H1 (cell line): ENCODE measurements around the gene DUS1L. TPM values are rescaled to one million over a fixed set of nuclear protein-coding genes. Genes with fewer than 3 reads are reported as not detected.

ENCODE experiments used
- CTCF ChIA-PET: fragments of 300-600 bp; sonication (Branson Sonifier 250); formaldehyde crosslinking; loops from one replicate; lab custom pipeline; 2021; ENCODE audit not compliant: partially characterized antibody; lab: Charles Lee
- POLR2A ChIA-PET: fragments of 300-600 bp; sonication (Branson Sonifier 250); formaldehyde crosslinking; loops from one replicate; lab custom pipeline; 2021; ENCODE audit warnings: inconsistent platforms; ENCODE audit not compliant: partially characterized antibody; lab: Charles Lee
- DNase-seq, 2 experiments: peaks; one replicate each; pipeline versions ENCODE4 v3.0.0 to v3.0.0-alpha.2; 2010 to 2022; ENCODE audit warnings: low spot score in 2 of 2, low read depth in 1 of 2, mixed read lengths in 1 of 2
- FAIRE-seq: peaks from 2 replicates; lab custom pipeline; 2011; peaks lifted over from hg19 to GRCh38; lab: Jason Lieb, UNC
- H2AFZ ChIP-seq: 2 replicates; pipeline ENCODE4 v1.8.1; 2012; ENCODE audit warnings: low read length, inconsistent platforms
- H2AK5ac ChIP-seq: 2 replicates; pipeline ENCODE4 v1.6.1; 2013; ENCODE audit warnings: low read depth, low read length
- H2BK120ac ChIP-seq: replicated peaks from 2 replicates; pipeline ENCODE3; 2013; ENCODE audit warnings: low read depth, low read length, inconsistent platforms
- H2BK12ac ChIP-seq: 2 replicates; pipeline ENCODE4 v1.6.1; 2013; ENCODE audit warnings: low read depth, low read length
- H2BK15ac ChIP-seq: 2 replicates; pipeline ENCODE4 v1.6.1; 2013; ENCODE audit warnings: low read length
- H2BK20ac ChIP-seq: 2 replicates; pipeline ENCODE4 v1.6.1; 2013; ENCODE audit warnings: low read length
- H2BK5ac ChIP-seq: 2 replicates; pipeline ENCODE4 v1.6.1; 2013; ENCODE audit warnings: low read depth, low read length
- H3K14ac ChIP-seq: 2 replicates; pipeline ENCODE4 v1.6.1; 2013; ENCODE audit warnings: inconsistent platforms; ENCODE audit not compliant: insufficient read length
- H3K18ac ChIP-seq: 2 replicates; pipeline ENCODE4 v1.6.1; 2013; ENCODE audit warnings: low read length; ENCODE audit errors: extremely low read depth
- H3K23ac ChIP-seq: 2 replicates; pipeline ENCODE4 v1.6.1; 2013; ENCODE audit warnings: inconsistent platforms; ENCODE audit not compliant: insufficient read length
- H3K23me2 ChIP-seq: 2 replicates; pipeline ENCODE4 v1.6.1; 2013; ENCODE audit warnings: low read depth, low read length
- H3K27ac ChIP-seq: 2 replicates; pipeline ENCODE4 v1.6.1; 2011; ENCODE audit warnings: low read depth, low read length, inconsistent platforms
- H3K27me3 ChIP-seq, 4 experiments: replicated peaks in 1 of 4; 1 replicate in 1 of 4; 2 replicates in 3 of 4; pipeline versions ENCODE4 v1.6.1 to v1.8.1; 2011 to 2013; ENCODE audit warnings: low read length in 3 of 4, mild to moderate bottlenecking in 3 of 4, inconsistent platforms in 2 of 4, mixed read lengths in 2 of 4, moderate library complexity in 1 of 4; ENCODE audit not compliant: control insufficient read depth in 3 of 4, insufficient read depth in 3 of 4; ENCODE audit errors: extremely low read depth in 1 of 4
- H3K36me3 ChIP-seq, 4 experiments: 2 replicates each; pipeline versions ENCODE4 v1.6.1 to v1.8.1; 2011 to 2013; ENCODE audit warnings: mild to moderate bottlenecking in 4 of 4, low read length in 3 of 4, moderate library complexity in 2 of 4, control low read depth in 1 of 4, inconsistent platforms in 1 of 4; ENCODE audit not compliant: insufficient read depth in 4 of 4, control insufficient read depth in 2 of 4
- H3K4ac ChIP-seq: replicated peaks from 2 replicates; pipeline ENCODE3; 2013; ENCODE audit warnings: low read length, low read depth, mixed read lengths, inconsistent platforms; ENCODE audit not compliant: insufficient read length
- H3K4me1 ChIP-seq, 4 experiments: replicated peaks in 1 of 4; 1 replicate in 1 of 4; 2 replicates in 3 of 4; pipeline versions ENCODE4 v1.6.1 to v1.8.1; 2011 to 2013; ENCODE audit warnings: low read length in 3 of 4, inconsistent platforms in 2 of 4, mixed read lengths in 1 of 4; ENCODE audit not compliant: insufficient read depth in 4 of 4, control insufficient read depth in 3 of 4
- H3K4me2 ChIP-seq, 2 experiments: 2 replicates each; pipeline versions ENCODE4 v1.6.1 to v1.8.1; 2011 to 2013; ENCODE audit warnings: low read depth in 2 of 2, low read length in 2 of 2, control low read depth in 1 of 2, inconsistent platforms in 1 of 2, mild to moderate bottlenecking in 1 of 2; ENCODE audit not compliant: insufficient read depth in 1 of 2
- H3K4me3 ChIP-seq, 4 experiments: fragments of 200-600, 300-600 bp in 1 of 4; sonication (generic), shearing (Covaris generic), sonication (Bioruptor Twin) in 1 of 4; 2 replicates each; pipeline versions ENCODE4 v1.5.1 to v1.8.1; 2011 to 2016; ENCODE audit warnings: low read length in 4 of 4, low read depth in 3 of 4, control low read depth in 2 of 4, inconsistent platforms in 2 of 4, mild to moderate bottlenecking in 2 of 4, mixed read lengths in 1 of 4, moderate library complexity in 1 of 4; ENCODE audit not compliant: insufficient read depth in 2 of 4; ENCODE audit errors: extremely low read depth in 1 of 4
- H3K56ac ChIP-seq: replicated peaks from 2 replicates; pipeline ENCODE3; 2013; ENCODE audit warnings: low read depth, mild to moderate bottlenecking, mixed read lengths, low read length, inconsistent platforms; ENCODE audit not compliant: insufficient read length
- H3K79me1 ChIP-seq: 2 replicates; pipeline ENCODE4 v1.6.1; 2013; ENCODE audit warnings: low read depth, low read length, control low read depth
- H3K79me2 ChIP-seq, 2 experiments: 2 replicates each; pipeline versions ENCODE4 v1.6.1 to v1.8.1; 2012 to 2013; ENCODE audit warnings: low read length in 2 of 2, mild to moderate bottlenecking in 2 of 2, inconsistent platforms in 1 of 2; ENCODE audit not compliant: insufficient read depth in 2 of 2, control insufficient read depth in 1 of 2
- H3K9ac ChIP-seq, 4 experiments: replicated peaks in 1 of 4; 1 replicate in 1 of 4; 2 replicates in 3 of 4; pipeline versions ENCODE4 v1.6.1 to v1.8.1; 2011 to 2013; ENCODE audit warnings: low read depth in 3 of 4, low read length in 3 of 4, control low read depth in 2 of 4, mild to moderate bottlenecking in 2 of 4, moderate library complexity in 2 of 4, inconsistent platforms in 1 of 4; ENCODE audit errors: extremely low read depth in 1 of 4
- H3K9me3 ChIP-seq, 2 experiments: 2 replicates each; pipeline versions ENCODE4 v1.6.1 to v1.8.1; 2012 to 2013; ENCODE audit warnings: mild to moderate bottlenecking in 2 of 2, moderate library complexity in 2 of 2, control low read depth in 1 of 2, inconsistent platforms in 1 of 2, low read depth in 1 of 2, low read length in 1 of 2, mixed read lengths in 1 of 2; ENCODE audit not compliant: insufficient read depth in 2 of 2
- H4K20me1 ChIP-seq, 2 experiments: replicated peaks in 1 of 2; 2 replicates each; pipeline versions ENCODE3 to v1.8.1; 2011 to 2013; ENCODE audit warnings: inconsistent platforms in 2 of 2, low read length in 2 of 2, mild to moderate bottlenecking in 1 of 2; ENCODE audit not compliant: insufficient read depth in 2 of 2, control insufficient read depth in 1 of 2
- H4K5ac ChIP-seq: 2 replicates; pipeline ENCODE4 v1.6.1; 2013; ENCODE audit warnings: low read length, low read depth, mixed read lengths, inconsistent platforms; ENCODE audit not compliant: insufficient read length
- H4K8ac ChIP-seq: 2 replicates; pipeline ENCODE4 v1.8.0; 2013; ENCODE audit warnings: mild to moderate bottlenecking, moderate library complexity, low read length, inconsistent platforms; ENCODE audit not compliant: insufficient read depth; ENCODE audit errors: extremely low read depth
- H4K91ac ChIP-seq: replicated peaks from 2 replicates; pipeline ENCODE3; 2013; ENCODE audit warnings: low read length, mixed read lengths, inconsistent platforms; ENCODE audit not compliant: insufficient read length
- ASH2L ChIP-seq: fragments of 200-600, 300-600 bp; sonication (generic); IDR thresholded peaks from one replicate; pipeline ENCODE4 v1.7.1; 2017; ENCODE audit warnings: low read length
- NRF1 ChIP-seq: IDR thresholded peaks from 2 replicates; pipeline ENCODE4 v1.6.1; 2011; ENCODE audit warnings: mild to moderate bottlenecking, low read depth, low read length, improper control_type of control experiment
- SP2 ChIP-seq: IDR thresholded peaks from 2 replicates; pipeline ENCODE4 v1.6.1; 2012; ENCODE audit warnings: mild to moderate bottlenecking, low read length, inconsistent platforms
- SUZ12 ChIP-seq: fragments of 200-600 bp; sonication (generic); IDR thresholded peaks from 2 replicates; pipeline ENCODE4 v1.6.1; 2012; ENCODE audit warnings: mild to moderate bottlenecking, inconsistent platforms, low read length, moderate library complexity, mixed read lengths
- TAF1 ChIP-seq: IDR thresholded peaks from 2 replicates; pipeline ENCODE4 v1.6.1; 2011; ENCODE audit warnings: mild to moderate bottlenecking, low read depth, low read length
- WGBS, 2 experiments: shearing (Covaris generic) in 1 of 2; methylation state at CpG; one replicate each; pipeline versions ENCODE4 v1.1.6 to v1.1.7; 2013 to 2015; ENCODE audit warnings: low lambda C conversion rate in 2 of 2, mixed read lengths in 2 of 2, inconsistent platforms in 1 of 2, low coverage in 1 of 2, missing lambda C conversion rate in 1 of 2; ENCODE audit not compliant: insufficient replicate concordance in 2 of 2, insufficient coverage in 1 of 2, insufficient read length in 1 of 2; ENCODE audit errors: extremely low coverage in 1 of 2, missing lambda C conversion rate in 1 of 2; 5-methylcytosine and 5-hydroxymethylcytosine counted together
- polyA plus RNA-seq, 7 experiments: library from polyadenylated mRNA; depleted of rRNA in 3 of 7; stranded (reverse) in 5 of 7; unstranded in 2 of 7; fragments of >200 nt in 5 of 7; fragments of 200-250 nt in 2 of 7; gene quantifications; 1 replicate in 5 of 7; 2 replicates in 1 of 7; 4 replicates in 1 of 7; pipeline versions ENCODE4 v1.2.1 to v1.2.3, GENCODE V29; 2011 to 2013; ENCODE audit warnings: missing spikeins in 2 of 7, mixed read lengths in 2 of 7
- total RNA-seq: library from RNA; stranded (reverse); fragmentation: NEBNext Ultra II Directional; extraction: Animal tissue kit (Norgen Biotek cat#: 25700); gene quantifications from 2 replicates; pipeline ENCODE4 v1.2.1, GENCODE V29; 2021

Gene DUS1L
- total and polyA plus RNA-seq, 2 of the 8 experiments (the other 6 are each of a cell fraction or from before 2014, with no cell fraction given) = 34.5 to 69.1 TPM

DNA sequence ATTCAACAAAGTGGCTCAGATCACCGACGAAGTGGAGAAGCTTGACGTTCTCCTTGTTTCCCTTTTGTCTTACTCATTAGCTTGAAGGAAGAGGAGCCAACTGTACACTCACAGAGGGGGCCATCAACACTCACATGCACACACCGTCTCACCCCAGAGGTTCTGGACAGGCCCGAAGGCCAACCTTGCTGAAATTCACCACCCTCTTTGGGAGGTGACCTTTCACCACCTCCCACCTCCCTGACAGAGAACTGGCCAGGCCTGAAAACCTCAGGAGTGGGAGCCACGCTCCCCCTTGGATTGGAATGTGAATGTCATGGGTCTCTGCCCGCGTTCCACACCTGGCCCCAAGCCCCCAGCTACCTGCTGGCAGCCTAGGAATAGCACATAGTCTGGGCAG is 30.1 kb downstream of the DUS1L start:
- Histone ChIP-seq H4K91ac (no peak overlapping the region), H4K20me1 (peaks cover 2 to 8% of the 10 kb centered on the region in 2 experiments), H3K79me1 (peaks cover 3% of the 10 kb centered on the region; the same call in 1 of the 2 replicates), H2BK5ac (no peak overlapping the region), H3K27ac (no peak overlapping the region), H2BK12ac (no peak overlapping the region), H3K56ac (no peak overlapping the region), H2BK120ac (no peak overlapping the region), H3K18ac (no peak overlapping the region), H3K4me2 (no peak overlapping the region), H3K36me3 (no peaks in the 10 kb centered on the region; a peak in 1 of 8 replicates), H3K14ac (no peak overlapping the region), H3K4me3 (no peak overlapping the region), H3K4me1 (peaks cover 3 to 13% (median 7%) of the 10 kb centered on the region in 4 experiments; a peak in 6 of 7 replicates), H2BK15ac (no peak overlapping the region), H3K23ac (no peak overlapping the region), H3K23me2 (peaks cover 13% of the 10 kb centered on the region; the same call in 1 of the 2 replicates), H4K5ac (no peak overlapping the region), H3K9ac (no peak overlapping the region), H2BK20ac (no peak overlapping the region), H2AK5ac (no peak overlapping the region), H3K79me2 (peaks cover 0 to 2% of the 10 kb centered on the region in 2 experiments; a peak in 1 of 4 replicates), H3K9me3 (no peaks in the 10 kb centered on the region), H3K27me3 (no peaks in the 10 kb centered on the region; a peak in 1 of 7 replicates), H4K8ac (no peak overlapping the region), H2AFZ (no peak overlapping the region), H3K4ac (no peak overlapping the region)
- no peak for DNase-seq
- ChIA-PET CTCF (interaction anchor here (0.6 to 1.9 kb wide), 10 partner anchors 15 to 170 kb away, joined by 3 to 11 read pairs (median 3); partner anchors contain the start of gene NOTUM), POLR2A (interaction anchor here (0.8 to 1.8 kb wide), 10 partner anchors 15 to 194 kb away, joined by 3 to 8 read pairs (median 4); no protein-coding TSS in a partner anchor)
- WGBS, 2 experiments = 88% methylated on average over 8 of the region's 8 CpGs; no CpG with 5 or more reads in 1 of the 2 experiments
- FAIRE-seq = no peak
- TF ChIP-seq SP2 = no peak
- no peak for TF ChIP-seq NRF1
- TF ChIP-seq TAF1 = no peak
- no peak for TF ChIP-seq ASH2L
- TF ChIP-seq SUZ12 = no peak
